Mucosa of stomach (tissue), 1 donor: ENCODE data around the gene CCL8.

Experiments used
- H3K27me3 ChIP-seq: one replicate; pipeline ENCODE4 v1.7.0; 2013; ENCODE audit warnings: mild to moderate bottlenecking, low read length; ENCODE audit not compliant: control insufficient read depth, insufficient read depth
- H3K36me3 ChIP-seq: one replicate; pipeline ENCODE4 v1.7.0; 2013; ENCODE audit warnings: low read length; ENCODE audit not compliant: control insufficient read depth, insufficient read depth
- H3K4me1 ChIP-seq: one replicate; pipeline ENCODE4 v1.7.0; 2013; ENCODE audit warnings: mild to moderate bottlenecking, low read length; ENCODE audit not compliant: control insufficient read depth, insufficient read depth
- H3K4me3 ChIP-seq: one replicate; pipeline ENCODE4 v1.7.0; 2013; ENCODE audit warnings: low read length
- H3K9ac ChIP-seq: one replicate; pipeline ENCODE4 v1.7.0; 2013; ENCODE audit warnings: mild to moderate bottlenecking, low read length, moderate library complexity
- H3K9me3 ChIP-seq: one replicate; pipeline ENCODE4 v1.7.0; 2013; ENCODE audit warnings: mild to moderate bottlenecking, low read length, moderate library complexity; ENCODE audit not compliant: control insufficient read depth
- donor health status: Pancreatic carcinoma.

Gene CCL8

GRCh38 chr17:34370376-34370996, 51.3 kb downstream of the CCL8 start:
- H3K4me1 ChIP-seq: no peaks in the 10 kb centered on the region
- no peaks in the 10 kb centered on the region for H3K36me3 ChIP-seq
- H3K4me3 ChIP-seq: no peak overlapping the region
- H3K9ac ChIP-seq: no peak overlapping the region
- H3K9me3 ChIP-seq: no peaks in the 10 kb centered on the region
- H3K27me3 ChIP-seq: no peaks in the 10 kb centered on the region

GRCh38 chr17:34370997-34371395, 51.8 kb downstream of the CCL8 start:
- Histone ChIP-seq H3K4me3 (no peak overlapping the region), H3K9me3 (no peaks in the 10 kb centered on the region), H3K4me1 (no peaks in the 10 kb centered on the region), H3K27me3 (no peaks in the 10 kb centered on the region), H3K36me3 (no peaks in the 10 kb centered on the region), H3K9ac (no peak overlapping the region)
